IMR-90 (cell line): ENCODE results near the gene CEP152. TPM values are rescaled to one million over a fixed set of nuclear protein-coding genes. Genes with fewer than 3 reads are reported as not detected.
A peak's percentile ranks its signal among the peaks of the same experiment; 100 is the strongest.

ENCODE experiments used
- ATAC-seq: fragments of 200-7000 bp; cut with Tn5 transposase; 2 replicates; pipeline ENCODE4 v1.9.1; 2020; ENCODE audit warnings: low read depth, mild to moderate bottlenecking, moderate library complexity
- BruUV-seq: library from RNA; stranded (reverse); fragments of 400-500 nt; replicated peaks from 2 replicates; lab custom pipeline; 2021; lab: Mats Ljungman, UMichigan
- CTCF ChIA-PET: fragments of 300-600 bp; formaldehyde crosslinking; extraction: SDS; loops from one replicate; lab custom pipeline; 2021; ENCODE audit warnings: antibody characterized with exemption; lab: Yijun Ruan, JAX
- POLR2A ChIA-PET: fragments of 300-600 bp; sonication (Branson Sonifier 250); formaldehyde crosslinking; loops from one replicate; lab custom pipeline; 2022; ENCODE audit warnings: antibody characterized with exemption; ENCODE audit not compliant: unreplicated experiment; lab: Charles Lee
- DNase-seq: peaks from one replicate; pipeline ENCODE4 v3.0.0; 2013
- H2AFZ ChIP-seq: replicated peaks from 2 replicates; pipeline ENCODE3; 2013; ENCODE audit warnings: low read length, mild to moderate bottlenecking; ENCODE audit not compliant: poor library complexity
- H2AK5ac ChIP-seq: 2 replicates; pipeline ENCODE4 v1.6.1; 2013; ENCODE audit warnings: low read depth, low read length, inconsistent platforms
- H2AK9ac ChIP-seq: replicated peaks from 2 replicates; pipeline ENCODE3; 2013; ENCODE audit warnings: mild to moderate bottlenecking, low read depth, low read length, moderate library complexity; ENCODE audit not compliant: poor library complexity
- H2BK120ac ChIP-seq: 2 replicates; pipeline ENCODE4 v1.6.1; 2013; ENCODE audit warnings: low read depth, low read length, inconsistent platforms
- H2BK15ac ChIP-seq: 3 replicates; pipeline ENCODE4 v1.6.1; 2013; ENCODE audit warnings: low read depth, low read length, inconsistent platforms
- H2BK20ac ChIP-seq: 2 replicates; pipeline ENCODE4 v1.6.1; 2013; ENCODE audit warnings: low read depth, mild to moderate bottlenecking, inconsistent platforms, low read length, moderate library complexity
- H2BK5ac ChIP-seq: 2 replicates; pipeline ENCODE4 v1.6.1; 2013; ENCODE audit warnings: mild to moderate bottlenecking, low read depth, low read length, inconsistent platforms; ENCODE audit not compliant: poor library complexity, severe bottlenecking
- H3K14ac ChIP-seq: replicated peaks from 2 replicates; pipeline ENCODE4 v1.6.1; 2013; ENCODE audit warnings: low read depth, low read length, inconsistent platforms
- H3K18ac ChIP-seq: 2 replicates; pipeline ENCODE4 v1.6.1; 2013; ENCODE audit warnings: low read depth, low read length, control low read depth
- H3K23ac ChIP-seq: 2 replicates; pipeline ENCODE4 v1.6.1; 2013; ENCODE audit warnings: low read depth, low read length, inconsistent platforms
- H3K27ac ChIP-seq: 2 replicates; pipeline ENCODE4 v1.5.1; 2013; ENCODE audit warnings: mild to moderate bottlenecking, control low read depth, low read length; ENCODE audit not compliant: insufficient read depth
- H3K27me3 ChIP-seq: 2 replicates; pipeline ENCODE4 v1.6.1; 2013; ENCODE audit warnings: low read length; ENCODE audit not compliant: control insufficient read depth, insufficient read depth
- H3K36me3 ChIP-seq: 2 replicates; pipeline ENCODE4 v1.6.1; 2013; ENCODE audit warnings: low read length, mixed read lengths; ENCODE audit not compliant: control insufficient read depth, insufficient read depth
- H3K4ac ChIP-seq: 2 replicates; pipeline ENCODE4 v1.6.1; 2013; ENCODE audit warnings: low read depth, low read length, inconsistent platforms
- H3K4me1 ChIP-seq: 2 replicates; pipeline ENCODE4 v1.6.1; 2013; ENCODE audit warnings: low read length, mixed read lengths; ENCODE audit not compliant: control insufficient read depth, insufficient read depth
- H3K4me2 ChIP-seq: 2 replicates; pipeline ENCODE4 v1.6.1; 2013; ENCODE audit warnings: low read depth, mild to moderate bottlenecking, control low read depth, low read length, moderate library complexity
- H3K4me3 ChIP-seq: 2 replicates; pipeline ENCODE4 v1.5.1; 2013; ENCODE audit warnings: low read depth, mild to moderate bottlenecking, control low read depth, low read length, moderate library complexity; ENCODE audit not compliant: insufficient read depth
- H3K56ac ChIP-seq: 2 replicates; pipeline ENCODE4 v1.6.1; 2013; ENCODE audit warnings: low read length, inconsistent platforms; ENCODE audit not compliant: insufficient read depth; ENCODE audit errors: extremely low read depth
- H3K79me1 ChIP-seq, 2 experiments: 2 replicates each; pipeline ENCODE4 v1.6.1; 2013; ENCODE audit warnings: low read length in 2 of 2, inconsistent platforms in 1 of 2, low read depth in 1 of 2
- H3K9ac ChIP-seq: 2 replicates; pipeline ENCODE4 v1.6.1; 2013; ENCODE audit warnings: low read depth, low read length, control low read depth
- H3K9me1 ChIP-seq: 2 replicates; pipeline ENCODE4 v1.6.1; 2013; ENCODE audit warnings: low read length, inconsistent platforms; ENCODE audit not compliant: insufficient read depth
- H3K9me3 ChIP-seq: 2 replicates; pipeline ENCODE4 v1.6.1; 2013; ENCODE audit warnings: low read length; ENCODE audit not compliant: control insufficient read depth, insufficient read depth
- H4K20me1 ChIP-seq: 2 replicates; pipeline ENCODE4 v1.6.1; 2013; ENCODE audit warnings: low read length, inconsistent platforms; ENCODE audit not compliant: insufficient read depth
- H4K5ac ChIP-seq: 2 replicates; pipeline ENCODE4 v1.6.1; 2013; ENCODE audit warnings: mild to moderate bottlenecking, low read depth, low read length, control low read depth
- H4K8ac ChIP-seq, 2 experiments: 2 replicates each; pipeline ENCODE4 v1.6.1; 2013; ENCODE audit warnings: low read depth in 2 of 2, low read length in 2 of 2, control low read depth in 1 of 2, inconsistent platforms in 1 of 2
- H4K91ac ChIP-seq: 2 replicates; pipeline ENCODE4 v1.6.1; 2013; ENCODE audit warnings: low read depth, low read length, inconsistent platforms; ENCODE audit not compliant: insufficient read depth
- CEBPB ChIP-seq: IDR thresholded peaks from 2 replicates; pipeline ENCODE4 v1.6.1; 2012; ENCODE audit warnings: low read depth, low read length, improper control_type of control experiment
- MAZ ChIP-seq: IDR thresholded peaks from 2 replicates; pipeline ENCODE4 v1.6.1; 2012; ENCODE audit warnings: low read depth, mild to moderate bottlenecking, low read length, improper control_type of control experiment, moderate library complexity, borderline replicate concordance
- WGBS, 2 experiments: methylation state at CpG; one replicate each; pipeline versions ENCODE4 v1.1.5 to v1.1.7; 2013; ENCODE audit warnings: missing lambda C conversion rate in 2 of 2; ENCODE audit not compliant: insufficient read length in 1 of 2; ENCODE audit errors: extremely low coverage in 2 of 2; 5-methylcytosine and 5-hydroxymethylcytosine counted together
- dilution Hi-C: fragments of 300-500 bp; cut with HindIII; formaldehyde crosslinking; loops from one replicate; pipeline ENCODE4 v1.14.3; 2018; ENCODE audit warnings: low sequenced_read_pairs; ENCODE audit not compliant: unreplicated experiment
- in situ Hi-C: fragments of 300-500 bp; cut with MboI; formaldehyde crosslinking; loops from 3 replicates; pipeline ENCODE4 v1.14.3; 2019; ENCODE audit warnings: low sequenced_read_pairs, inconsistent platforms, mixed read lengths
- intact Hi-C: fragments of 100-400 bp; cut with micrococcal nuclease; formaldehyde crosslinking; loops from 2 replicates; pipeline ENCODE4 v1.10.0; 2022
- polyA plus RNA-seq, 3 experiments: library from polyadenylated mRNA; depleted of rRNA; stranded (reverse); fragments of >200 nt; gene quantifications; 2 replicates each; pipeline ENCODE4 v1.2.3, GENCODE V29; 2012; ENCODE audit warnings: low replicate concordance in 1 of 3
- total RNA-seq: library from RNA; depleted of rRNA; stranded (reverse); fragments of >200 nt; gene quantifications from 2 replicates; pipeline ENCODE4 v1.2.3, GENCODE V29; 2012
- TF ChIP-seq, protein P1 (sequence below): fragments of 150-350 bp; IDR thresholded peaks from 2 replicates; pipeline ENCODE4 v1.6.1; 2016; ENCODE audit warnings: low read depth, mild to moderate bottlenecking, low read length, moderate library complexity, borderline replicate concordance

CEP152 gene
- total and polyA plus RNA-seq, 2 of the 4 experiments (the other 2 are of a cell fraction), result 2.1 to 7.3 TPM

DNA sequence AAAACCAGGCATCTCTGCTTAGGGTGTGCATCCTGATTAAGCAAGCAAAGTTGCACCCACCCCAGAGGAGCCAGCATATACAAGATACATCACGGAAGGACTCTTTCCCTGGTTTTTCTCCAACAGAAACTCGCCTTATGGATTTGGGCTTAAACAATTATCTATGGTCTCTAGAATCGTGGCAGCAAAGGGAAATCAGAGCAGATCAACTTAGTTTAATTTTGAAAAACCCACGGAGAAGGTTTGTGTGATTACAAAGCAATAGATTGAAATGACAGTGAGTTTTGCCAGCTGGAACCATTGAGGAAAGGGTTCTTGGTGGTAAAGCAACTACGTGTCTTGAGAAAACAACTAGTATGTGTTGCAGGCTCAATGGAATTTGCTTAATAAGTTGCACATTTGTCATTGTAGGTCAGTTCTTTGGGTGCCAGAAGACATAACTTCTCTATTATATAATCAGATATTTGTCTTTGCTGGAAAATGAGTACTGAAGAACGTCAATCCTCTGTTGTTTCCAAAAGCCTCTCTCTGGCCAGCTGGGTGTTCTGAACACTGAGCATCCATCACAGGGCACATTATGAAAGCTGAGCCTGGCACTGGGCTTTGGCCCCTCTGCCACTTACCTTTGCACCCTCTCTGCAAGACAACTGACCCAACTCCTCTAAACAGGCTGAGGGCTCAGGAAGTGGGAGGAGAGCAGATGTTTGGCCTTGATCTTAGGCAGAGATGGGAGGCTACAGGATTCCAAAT, 89.6 kb downstream of the CEP152 start:
- peak overlapping the region; percentile 77 for H2BK20ac ChIP-seq
- DNase-seq (peak; percentile 33), ATAC-seq (no peak)
- peak overlapping the region; percentile 61; the same call in 2 of the 3 replicates for H2BK15ac ChIP-seq
- dilution Hi-C loops, result no loop called here
- in situ Hi-C loops, result loop anchor here (25.0 kb wide), 1 partner anchor 1416 kb away; no protein-coding TSS in a partner anchor
- H3K9me1 ChIP-seq, result peaks cover 17% of the 10 kb centered on the region
- H3K27ac ChIP-seq, result peak overlapping the region; percentile 8; the same call in 1 of the 2 replicates
- POLR2A ChIA-PET, result no interaction called here
- peak overlapping the region; percentile 52 for H2AK5ac ChIP-seq
- no peak overlapping the region for H3K56ac ChIP-seq
- H4K91ac ChIP-seq, result peak overlapping the region; percentile 40
- H3K36me3 ChIP-seq, result no peaks in the 10 kb centered on the region
- H4K20me1 ChIP-seq, result no peaks in the 10 kb centered on the region
- H3K9ac ChIP-seq, result no peak overlapping the region
- H3K23ac ChIP-seq, result peak overlapping the region; percentile 44; the same call in 1 of the 2 replicates
- no peaks in the 10 kb centered on the region for H3K27me3 ChIP-seq
- intact Hi-C loops, result loop anchor here (5.0 kb wide), 2 partner anchors 81 to 701 kb away; partner anchors contain the start of gene FGF7
- peak overlapping the region; percentile 95 for H2BK5ac ChIP-seq
- peaks cover 0 to 8% of the 10 kb centered on the region in 2 experiments; a peak in 1 of 4 replicates for H3K79me1 ChIP-seq
- no peak overlapping the region for H3K4me3 ChIP-seq
- H3K4me2 ChIP-seq, result 0 out of 2 replicates have a peak overlapping the region, but pooled peaks have one; percentile 7
- peak overlapping the region; percentile 70 for H3K4ac ChIP-seq
- peak overlapping the region; percentile 46 for H2AFZ ChIP-seq
- peaks cover 17% of the 10 kb centered on the region for H3K4me1 ChIP-seq
- TF ChIP-seq, protein P1, sequence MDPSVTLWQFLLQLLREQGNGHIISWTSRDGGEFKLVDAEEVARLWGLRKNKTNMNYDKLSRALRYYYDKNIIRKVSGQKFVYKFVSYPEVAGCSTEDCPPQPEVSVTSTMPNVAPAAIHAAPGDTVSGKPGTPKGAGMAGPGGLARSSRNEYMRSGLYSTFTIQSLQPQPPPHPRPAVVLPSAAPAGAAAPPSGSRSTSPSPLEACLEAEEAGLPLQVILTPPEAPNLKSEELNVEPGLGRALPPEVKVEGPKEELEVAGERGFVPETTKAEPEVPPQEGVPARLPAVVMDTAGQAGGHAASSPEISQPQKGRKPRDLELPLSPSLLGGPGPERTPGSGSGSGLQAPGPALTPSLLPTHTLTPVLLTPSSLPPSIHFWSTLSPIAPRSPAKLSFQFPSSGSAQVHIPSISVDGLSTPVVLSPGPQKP, result no peak
- TF ChIP-seq MAZ (no peak), CEBPB (no peak)
- H4K8ac ChIP-seq, result peak overlapping the region; percentile 10 to 39; a peak in 3 of 4 replicates
- CTCF ChIA-PET, result no interaction called here
- H3K9me3 ChIP-seq, result no peaks in the 10 kb centered on the region; the same call in 1 of the 2 replicates
- WGBS, 2 experiments, result 79% methylated on average over 3 of the region's 6 CpGs; no CpG with 5 or more reads in 1 of the 2 experiments
- no TSS peak for BruUV-seq
- H2AK9ac ChIP-seq, result peak overlapping the region; percentile 0
- peak overlapping the region; percentile 86 for H2BK120ac ChIP-seq
- H3K18ac ChIP-seq, result peak overlapping the region; percentile 61; the same call in 1 of the 2 replicates
- H3K14ac ChIP-seq, result peak overlapping the region; percentile 67
- H4K5ac ChIP-seq, result peak overlapping the region; percentile 14; the same call in 1 of the 2 replicates
